HepG2 (cell line): ENCODE measurements around the gene MIDN. TPM values are rescaled to one million over a fixed set of nuclear protein-coding genes. Genes with fewer than 3 reads are reported as not detected.

Experiments
- CBFB ChIP-seq: sonication (generic); formaldehyde crosslinking; IDR thresholded peaks from 2 replicates; pipeline ENCODE4 v1.4.0; 2020; ENCODE audit warnings: missing genetic modification reagents
- KDM5A ChIP-seq: fragments of 200-600 bp; sonication (generic); IDR thresholded peaks from 2 replicates; pipeline ENCODE4 v1.7.0; 2018; ENCODE audit warnings: antibody characterized with exemption, mild to moderate bottlenecking, low read length, borderline replicate concordance
- KLF9 ChIP-seq: IDR thresholded peaks from 2 replicates; pipeline ENCODE4 v1.6.1; 2016; ENCODE audit warnings: low read depth
- NFAT5 ChIP-seq: sonication (generic); formaldehyde crosslinking; IDR thresholded peaks from 2 replicates; pipeline ENCODE4 v1.4.0; 2020; ENCODE audit warnings: missing genetic modification reagents
- NFE2 ChIP-seq: sonication (generic); formaldehyde crosslinking; IDR thresholded peaks from 2 replicates; pipeline ENCODE4 v1.4.0; 2020; ENCODE audit warnings: missing genetic modification reagents
- NR3C1 ChIP-seq: sonication (generic); formaldehyde crosslinking; IDR thresholded peaks from 2 replicates; pipeline ENCODE4 v1.4.0; 2020; ENCODE audit warnings: missing genetic modification reagents
- PBX3 ChIP-seq: sonication (generic); formaldehyde crosslinking; IDR thresholded peaks from 2 replicates; pipeline ENCODE4 v1.8.1; 2023; ENCODE audit warnings: missing genetic modification reagents, inconsistent platforms, borderline replicate concordance
- RAD51 ChIP-seq: fragments of 450-650 bp; IDR thresholded peaks from 2 replicates; pipeline ENCODE4 v1.6.1; 2016; ENCODE audit warnings: borderline replicate concordance
- SYNCRIP ChIP-seq: fragments of 200-400 bp; formaldehyde crosslinking; IDR thresholded peaks from 2 replicates; pipeline ENCODE4 v1.6.1; 2018; ENCODE audit warnings: mild to moderate bottlenecking, low read depth, low read length; ENCODE audit not compliant: insufficient read depth
- TGIF2 ChIP-seq: IDR thresholded peaks from 2 replicates; pipeline ENCODE4 v1.6.1; 2016; ENCODE audit warnings: control low read depth, missing compliant biosample characterization
- ZMAT3 ChIP-seq: sonication (generic); formaldehyde crosslinking; conservative IDR thresholded peaks from 2 replicates; pipeline ENCODE4 v1.7.0; 2021; ENCODE audit warnings: missing genetic modification reagents
- ZMYM3 ChIP-seq: sonication (generic); formaldehyde crosslinking; IDR thresholded peaks from 2 replicates; pipeline ENCODE4 v1.5.1; 2020; ENCODE audit warnings: mild to moderate bottlenecking, missing genetic modification reagents
- ZNF276 ChIP-seq: sonication (generic); formaldehyde crosslinking; IDR thresholded peaks from 2 replicates; pipeline ENCODE4 v1.4.0; 2020; ENCODE audit warnings: mild to moderate bottlenecking, low read depth, missing genetic modification reagents
- ZNF317 ChIP-seq: sonication (generic); formaldehyde crosslinking; IDR thresholded peaks from 2 replicates; pipeline ENCODE4 v1.5.0; 2020; ENCODE audit warnings: mild to moderate bottlenecking, missing genetic modification reagents
- ZNF44 ChIP-seq: sonication (generic); formaldehyde crosslinking; IDR thresholded peaks from 2 replicates; pipeline ENCODE4 v1.5.1; 2020; ENCODE audit warnings: mild to moderate bottlenecking, missing genetic modification reagents
- ZNF468 ChIP-seq: sonication (generic); formaldehyde crosslinking; IDR thresholded peaks from 2 replicates; pipeline ENCODE4 v1.8.0; 2022; ENCODE audit warnings: mild to moderate bottlenecking, moderate library complexity, missing genetic modification reagents
- ZNF672 ChIP-seq: sonication (generic); formaldehyde crosslinking; IDR thresholded peaks from 2 replicates; pipeline ENCODE4 v1.8.1; 2022; ENCODE audit warnings: missing genetic modification reagents
- ZNF678 ChIP-seq: sonication (generic); formaldehyde crosslinking; IDR thresholded peaks from 2 replicates; pipeline ENCODE4 v1.4.0; 2020; ENCODE audit warnings: mild to moderate bottlenecking, missing genetic modification reagents
- polyA plus RNA-seq, 8 experiments: library from polyadenylated mRNA; depleted of rRNA in 3 of 8; stranded (reverse) in 7 of 8; unstranded in 1 of 8; fragments of >200 nt; fragmentation: Illumina TruSeq in 4 of 8; extraction: Trizol in 4 of 8; gene quantifications; 2 replicates each; pipeline versions ENCODE4 v1.2.1 to v1.2.3, GENCODE V29; 2011 to 2016; ENCODE audit warnings: low read depth in 4 of 8, missing spikeins in 1 of 8, mixed read lengths in 1 of 8; ENCODE audit not compliant: insufficient read depth in 1 of 8
- total RNA-seq, 5 experiments: library from RNA; depleted of rRNA; stranded (reverse); fragments of >200 nt; fragmentation: Illumina TruSeq; extraction: Trizol; gene quantifications; 2 replicates each; pipeline ENCODE4 v1.2.3, GENCODE V29; 2016; ENCODE audit warnings: low read depth in 1 of 5

MIDN gene
- total and polyA plus RNA-seq, 2 of the 13 experiments (the other 11 are each of a cell fraction or from before 2014, with no cell fraction given): 8.4 to 18.0 TPM

GRCh38 chr19:1248139-1248785 lies at the start of gene MIDN (continued):
- TF ChIP-seq ZNF678 (no peak), NFAT5 (no peak), ZNF317 (CRISPR knock-in tag) (peak; percentile 48; the same call in 1 of the 2 replicates), TGIF2 (CRISPR knock-in tag) (0 out of 2 replicates have a peak, but pooled peaks have one; percentile 26), ZMYM3 (CRISPR knock-in tag) (no peak; the same call in 1 of the 2 replicates), CBFB (CRISPR knock-in tag) (no peak), NR3C1 (CRISPR knock-in tag) (no peak), RAD51 (no peak), ZNF44 (CRISPR knock-in tag) (no peak), KLF9 (no peak), PBX3 (CRISPR knock-in tag) (no peak), KDM5A (peak; percentile 52; the same call in 1 of the 2 replicates), ZNF276 (CRISPR knock-in tag) (no peak), ZNF672 (CRISPR knock-in tag) (no peak), ZMAT3 (CRISPR knock-in tag) (no peak; the same call in 1 of the 2 replicates), SYNCRIP (no peak), ZNF468 (CRISPR knock-in tag) (no peak), NFE2 (CRISPR knock-in tag) (no peak)
